ENCODE results near the gene LCN10. TPM values are rescaled to one million over a fixed set of nuclear protein-coding genes. Genes with fewer than 3 reads are reported as not detected.

The LCN10 gene
- total and polyA plus RNA-seq, 2 of the 13 experiments (the other 11 are each of a cell fraction or from before 2014, with no cell fraction given): 0.53 to 0.61 TPM

- no peak for TF ChIP-seq NFAT5 (CRISPR knock-in tag; IDR thresholded peaks at IDR 0.05)
- TF ChIP-seq HMG20A (CRISPR knock-in tag; IDR thresholded peaks at IDR 0.05; ENCODE audit: borderline replicate concordance): peak; percentile 57; the same call in 1 of the 2 replicates
- TF ChIP-seq PTBP1 (IDR thresholded peaks at IDR 0.05; ENCODE audit: low read depth, low read length, poor library complexity, severe bottlenecking): no peak
- TF ChIP-seq ZNF740 (CRISPR knock-in tag; IDR thresholded peaks at IDR 0.05): no peak
- no peak for TF ChIP-seq DNMT3B (CRISPR knock-in tag; conservative IDR thresholded peaks at IDR 0.05)
- TF ChIP-seq JUN (CRISPR knock-in tag; IDR thresholded peaks at IDR 0.05): no peak
- no peak for TF ChIP-seq FOXC1 (CRISPR knock-in tag; IDR thresholded peaks at IDR 0.05; ENCODE audit: borderline replicate concordance)
- TF ChIP-seq KDM5B (CRISPR knock-in tag; IDR thresholded peaks at IDR 0.05; ENCODE audit: borderline replicate concordance): peak; percentile 69; the same call in 1 of the 2 replicates
- 0 out of 2 replicates have a peak, but pooled peaks have one; percentile 14 for TF ChIP-seq ZNF629 (CRISPR knock-in tag; conservative IDR thresholded peaks at IDR 0.05)
- TF ChIP-seq ZHX1 (CRISPR knock-in tag; IDR thresholded peaks at IDR 0.05; ENCODE audit: low read depth): peak; percentile 63; the same call in 1 of the 2 replicates
- no peak for TF ChIP-seq U2AF2 (IDR thresholded peaks at IDR 0.05; ENCODE audit: low read depth, low read length)
- peak; percentile 81 for TF ChIP-seq MED1 (CRISPR knock-in tag; IDR thresholded peaks at IDR 0.05)
Observed at GRCh38 chr9:136697146-136697820, 45.5 kb downstream of the LCN10 start (continued).
